Measurements from ENCODE around the gene GALNS. TPM values are rescaled to one million over a fixed set of nuclear protein-coding genes. Genes with fewer than 3 reads are reported as not detected.

Gene GALNS, protein sequence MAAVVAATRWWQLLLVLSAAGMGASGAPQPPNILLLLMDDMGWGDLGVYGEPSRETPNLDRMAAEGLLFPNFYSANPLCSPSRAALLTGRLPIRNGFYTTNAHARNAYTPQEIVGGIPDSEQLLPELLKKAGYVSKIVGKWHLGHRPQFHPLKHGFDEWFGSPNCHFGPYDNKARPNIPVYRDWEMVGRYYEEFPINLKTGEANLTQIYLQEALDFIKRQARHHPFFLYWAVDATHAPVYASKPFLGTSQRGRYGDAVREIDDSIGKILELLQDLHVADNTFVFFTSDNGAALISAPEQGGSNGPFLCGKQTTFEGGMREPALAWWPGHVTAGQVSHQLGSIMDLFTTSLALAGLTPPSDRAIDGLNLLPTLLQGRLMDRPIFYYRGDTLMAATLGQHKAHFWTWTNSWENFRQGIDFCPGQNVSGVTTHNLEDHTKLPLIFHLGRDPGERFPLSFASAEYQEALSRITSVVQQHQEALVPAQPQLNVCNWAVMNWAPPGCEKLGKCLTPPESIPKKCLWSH
- 17.2 and 18.5 TPM in 2 replicates for total RNA-seq (2014; rRNA removed; shearing (Covaris generic))
- total RNA-seq (2022), result 44.7 and 49.0 TPM in 2 replicates
- percentile 46 among the genes with signal in this experiment for Bru-seq, nascent RNA
- percentile 64 among the genes with signal in this experiment for BruChase-seq, experiment 1, labeled RNA remaining after a 6-hour chase
- BruChase-seq, experiment 2, labeled RNA remaining after a 2-hour chase, result percentile 57 among the genes with signal in this experiment
- long read RNA-seq, transcript GALNS-201 (14 exons, 2,363 nt), result major isoform, 14 of 30 reads
- long read RNA-seq, partial matches to known transcripts, result 5 of 30 reads
- long read RNA-seq, other reads (novel, unspliced or antisense), result 9 of 30 reads

DNA sequence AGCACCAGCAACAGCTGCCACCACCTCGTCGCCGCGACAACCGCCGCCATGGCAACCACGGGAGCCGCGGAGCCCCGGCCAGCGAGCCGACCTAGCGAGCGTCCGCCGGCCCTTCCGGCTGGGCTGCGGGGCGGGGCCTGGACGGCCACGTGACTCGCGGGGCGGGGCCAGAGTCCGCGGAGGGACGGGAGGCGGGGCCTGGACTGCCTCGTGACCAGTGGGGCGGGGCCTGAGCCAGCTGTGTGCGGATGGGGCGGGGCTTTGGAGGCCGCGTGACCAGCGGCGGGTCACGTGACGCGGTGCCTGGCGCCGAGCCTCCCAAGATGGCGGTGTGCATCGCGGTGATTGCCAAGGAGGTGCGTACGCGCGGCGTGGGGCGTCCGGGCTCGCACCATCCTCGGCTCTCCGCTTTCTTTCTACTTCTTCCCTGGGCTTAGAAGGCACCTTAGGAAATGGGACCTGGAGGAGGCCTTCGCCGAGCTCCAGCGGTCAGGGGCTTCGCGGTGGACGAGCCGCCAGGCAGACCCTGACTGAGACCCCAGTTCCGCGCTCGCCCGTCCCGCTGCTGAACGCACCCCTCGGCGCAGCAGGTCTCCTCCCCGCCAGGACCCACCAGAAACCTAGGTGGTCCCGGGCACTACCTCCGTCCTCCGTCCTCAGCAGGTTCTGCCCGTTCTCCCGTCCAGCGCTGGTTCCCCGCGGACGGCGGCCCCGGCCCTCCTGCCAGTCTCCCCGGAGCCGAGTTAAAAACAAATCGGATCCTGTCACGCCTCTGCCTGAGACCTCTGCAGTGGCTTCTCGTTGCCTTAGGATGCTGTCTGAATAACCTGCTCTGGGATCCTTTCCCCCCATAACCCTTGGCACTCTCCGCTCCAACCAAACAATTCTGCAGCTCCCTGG, at the start of gene GALNS, which contains the start of gene TRAPPC2L:
Gene GALNS, minus strand, starts transcription at position 120 of the 900 bp plus-strand sequence. Its CDS starts 70 bp downstream, at position 50.
Gene TRAPPC2L, plus strand, starts transcription at position 300 of the 900 bp plus-strand sequence. Its CDS starts 24 bp downstream, at position 324.
- BruUV-seq (replicated peaks), result no TSS peak
- H2AFZ ChIP-seq (ENCODE audit: low read length), result peak within 1 kb of the TSS; percentile 18; the same call in 1 of the 2 replicates
- CTCF ChIA-PET (ENCODE audit: unreplicated experiment), result interaction anchor here (0.5 kb wide), 2 partner anchors 263 to 312 kb away, joined by 3 to 4 read pairs; no protein-coding TSS in a partner anchor
- no peaks in the 10 kb centered on the region; the same call in 1 of the 2 replicates for H3K79me2 ChIP-seq (ENCODE audit: insufficient read depth, low read depth, low read length)
- no peaks in the 10 kb centered on the region for H3K9me3 ChIP-seq (ENCODE audit: low read length)
- H3K36me3 ChIP-seq (ENCODE audit: insufficient read depth, low read length), result peaks cover 23% of the 10 kb centered on the region
- DNase-seq (ENCODE audit: low spot score), result peak; percentile 99
- peak within 1 kb of the TSS; percentile 86 for H3K4me2 ChIP-seq (ENCODE audit: low read length)
- peak within 1 kb of the TSS; percentile 83 for H3K4me3 ChIP-seq (ENCODE audit: low read depth, low read length, poor library complexity, severe bottlenecking)
- POLR2A ChIA-PET, result interaction anchor here (0.7 to 1.0 kb wide), 2 partner anchors 8 to 12 kb away, joined by 3 to 4 read pairs; no protein-coding TSS in a partner anchor
- peak within 1 kb of the TSS; percentile 6 for H3K27ac ChIP-seq (ENCODE audit: low read depth, low read length, poor library complexity, severe bottlenecking)
- H3K9me2 ChIP-seq (ENCODE audit: insufficient read depth, low read length), result no peaks in the 10 kb centered on the region
- TF ChIP-seq, protein P1, sequence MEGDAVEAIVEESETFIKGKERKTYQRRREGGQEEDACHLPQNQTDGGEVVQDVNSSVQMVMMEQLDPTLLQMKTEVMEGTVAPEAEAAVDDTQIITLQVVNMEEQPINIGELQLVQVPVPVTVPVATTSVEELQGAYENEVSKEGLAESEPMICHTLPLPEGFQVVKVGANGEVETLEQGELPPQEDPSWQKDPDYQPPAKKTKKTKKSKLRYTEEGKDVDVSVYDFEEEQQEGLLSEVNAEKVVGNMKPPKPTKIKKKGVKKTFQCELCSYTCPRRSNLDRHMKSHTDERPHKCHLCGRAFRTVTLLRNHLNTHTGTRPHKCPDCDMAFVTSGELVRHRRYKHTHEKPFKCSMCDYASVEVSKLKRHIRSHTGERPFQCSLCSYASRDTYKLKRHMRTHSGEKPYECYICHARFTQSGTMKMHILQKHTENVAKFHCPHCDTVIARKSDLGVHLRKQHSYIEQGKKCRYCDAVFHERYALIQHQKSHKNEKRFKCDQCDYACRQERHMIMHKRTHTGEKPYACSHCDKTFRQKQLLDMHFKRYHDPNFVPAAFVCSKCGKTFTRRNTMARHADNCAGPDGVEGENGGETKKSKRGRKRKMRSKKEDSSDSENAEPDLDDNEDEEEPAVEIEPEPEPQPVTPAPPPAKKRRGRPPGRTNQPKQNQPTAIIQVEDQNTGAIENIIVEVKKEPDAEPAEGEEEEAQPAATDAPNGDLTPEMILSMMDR (conservative IDR thresholded peaks at IDR 0.05; ENCODE audit: low read length), result no peak
- no peak for TF ChIP-seq EZH2phosphoT487 (IDR thresholded peaks at IDR 0.05; ENCODE audit: borderline replicate concordance, low read depth, low read length)
- 0 out of 2 replicates have a peak, but pooled peaks cover 4% of the 10 kb centered on the region for H4K20me1 ChIP-seq (ENCODE audit: insufficient read depth, low read length)
- H3K4me1 ChIP-seq (ENCODE audit: insufficient read depth, low read length, poor library complexity, severe bottlenecking), result peaks cover 25% of the 10 kb centered on the region
- intact Hi-C loops (cut with micrococcal nuclease; ENCODE audit: unreplicated experiment), result loop anchor here (1.0 to 5.0 kb wide), 3 partner anchors 41 to 310 kb away; no protein-coding TSS in a partner anchor

DNA sequence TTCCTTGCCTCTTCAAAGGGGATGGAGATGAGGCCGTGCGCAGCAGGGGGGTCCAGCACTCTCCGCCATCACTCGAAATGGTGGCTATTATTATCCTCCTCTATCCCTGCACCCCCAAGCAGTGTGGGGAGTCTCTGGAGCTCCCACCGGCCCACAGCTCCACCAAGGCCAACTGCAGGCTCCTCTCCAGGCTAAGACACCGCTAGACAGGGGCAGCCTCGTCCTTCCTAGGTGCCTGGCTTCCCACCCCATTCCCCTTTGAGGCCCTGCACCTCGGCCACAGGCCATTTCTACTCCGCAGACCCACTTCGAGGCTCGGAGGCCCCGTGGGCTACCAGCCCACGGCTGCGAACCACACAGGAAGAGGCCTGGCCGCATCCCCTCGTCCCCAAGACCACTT, 49.3 kb upstream of the GALNS start:
- CTCF ChIA-PET (ENCODE audit: unreplicated experiment), result no interaction called here
- TF ChIP-seq, protein P1 (conservative IDR thresholded peaks at IDR 0.05; ENCODE audit: low read length), result no peak
- no peak for TF ChIP-seq EZH2phosphoT487 (IDR thresholded peaks at IDR 0.05; ENCODE audit: borderline replicate concordance, low read depth, low read length)
- no peak overlapping the region for H2AFZ ChIP-seq (ENCODE audit: low read length)
- no peaks in the 10 kb centered on the region for H3K9me3 ChIP-seq (ENCODE audit: low read length)
- no peak for DNase-seq (ENCODE audit: low spot score)
- no peaks in the 10 kb centered on the region for H3K9me2 ChIP-seq (ENCODE audit: insufficient read depth, low read length)
- no peaks in the 10 kb centered on the region for H3K36me3 ChIP-seq (ENCODE audit: insufficient read depth, low read length)
- intact Hi-C loops (cut with micrococcal nuclease; ENCODE audit: unreplicated experiment), result no loop called here
- no peaks in the 10 kb centered on the region for H4K20me1 ChIP-seq (ENCODE audit: insufficient read depth, low read length)
- H3K4me1 ChIP-seq (ENCODE audit: insufficient read depth, low read length, poor library complexity, severe bottlenecking), result peaks cover 5% of the 10 kb centered on the region
- no peak overlapping the region for H3K27ac ChIP-seq (ENCODE audit: low read depth, low read length, poor library complexity, severe bottlenecking)
- no peaks in the 10 kb centered on the region for H3K79me2 ChIP-seq (ENCODE audit: insufficient read depth, low read depth, low read length)
- POLR2A ChIA-PET, result no interaction called here
- H3K4me3 ChIP-seq (ENCODE audit: low read depth, low read length, poor library complexity, severe bottlenecking), result no peak overlapping the region
- no peak overlapping the region for H3K4me2 ChIP-seq (ENCODE audit: low read length)
- no TSS peak for BruUV-seq (replicated peaks)
